ENCODE measurements around the gene XRCC5.
"Not testable (repeated sequence)": the region's sequence is repeated elsewhere in the genome, so short reads cannot be mapped to it uniquely, and the experiment has no call there.

The XRCC5 gene

DNA sequence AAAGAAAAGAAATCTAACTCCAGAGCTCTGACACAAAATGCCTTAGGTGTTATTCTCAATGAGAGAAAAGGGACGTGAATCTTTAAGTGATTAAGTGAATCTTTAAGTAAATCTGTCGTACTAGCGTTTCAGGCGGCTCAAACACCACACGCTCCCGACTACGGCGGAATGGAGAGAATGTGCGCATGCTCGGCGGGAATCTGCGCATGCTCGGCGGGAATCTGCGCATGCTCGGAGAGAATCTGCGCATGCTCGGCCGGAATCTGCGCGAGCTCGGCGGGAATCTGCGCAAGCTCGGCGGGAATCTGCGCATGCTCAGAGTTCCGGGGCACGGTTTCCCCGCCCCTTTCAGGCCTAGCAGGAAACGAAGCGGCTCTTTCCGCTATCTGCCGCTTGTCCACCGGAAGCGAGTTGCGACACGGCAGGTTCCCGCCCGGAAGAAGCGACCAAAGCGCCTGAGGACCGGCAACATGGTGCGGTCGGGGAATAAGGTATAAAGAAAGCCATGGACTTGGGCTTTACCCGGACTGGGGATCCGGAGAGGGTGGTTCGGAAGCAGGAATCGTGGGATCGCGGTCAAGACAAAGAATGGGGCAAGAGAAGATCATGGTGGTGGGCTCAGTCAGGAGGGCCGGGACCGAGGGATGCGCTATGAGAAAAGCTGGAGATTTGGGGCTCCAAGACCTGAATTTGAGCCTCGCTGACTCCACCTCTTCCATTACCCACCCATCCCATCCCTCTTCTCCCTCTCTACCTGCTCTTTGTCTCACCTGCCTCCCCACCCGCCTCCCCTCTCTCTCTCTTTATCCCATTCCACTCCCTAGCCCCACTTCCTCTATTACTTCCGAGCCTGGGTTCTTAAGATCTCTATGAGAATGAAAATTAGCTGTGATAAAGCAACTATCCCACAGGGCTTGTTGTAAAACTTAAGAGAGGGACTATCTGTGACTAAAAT, at the start of gene XRCC5:
Gene XRCC5 (plus strand): TSS at position 382 of the 955 bp plus-strand sequence. CDS start 89 bp downstream, at position 471.
- peak; percentile 95 to 96 for DNase-seq

- no peak for DNase-seq
Measured at GRCh38 chr2:216064014-216064630, 45.0 kb upstream of the XRCC5 start.

- DNase-seq = no peak
Measured at GRCh38 chr2:216064665-216065064, 44.5 kb upstream of the XRCC5 start.

DNA sequence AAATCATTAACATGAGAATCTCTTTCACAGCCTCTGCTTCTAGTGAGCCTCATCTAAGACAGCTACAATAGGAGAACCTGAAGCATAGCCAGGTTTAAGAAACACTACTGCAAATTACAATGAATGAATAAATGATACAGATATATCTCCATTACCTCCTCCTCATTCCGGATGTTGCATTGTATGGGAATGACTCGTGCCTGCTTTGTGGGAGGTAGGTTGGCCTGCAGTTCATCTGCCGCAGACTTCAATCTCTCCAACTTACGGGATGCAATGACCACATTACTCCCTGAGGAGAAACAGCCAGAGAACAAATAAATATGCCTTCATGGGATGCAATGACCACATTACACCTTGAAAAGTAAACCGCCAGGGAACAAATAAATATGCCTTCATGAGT, 42.9 kb upstream of the XRCC5 start:
- DNase-seq = no peak

- no peak for DNase-seq
Measured at GRCh38 chr2:216069028-216069427, 40.1 kb upstream of the XRCC5 start.

GRCh38 chr2:216070195-216070594, 39.0 kb upstream of the XRCC5 start:
- DNase-seq = no peak

- no peak for DNase-seq
Measured at GRCh38 chr2:216071111-216071851, 37.9 kb upstream of the XRCC5 start.

GRCh38 chr2:216072473-216072872, 36.7 kb upstream of the XRCC5 start:
- no peak for DNase-seq

- DNase-seq = no peak
Measured at GRCh38 chr2:216073773-216074172, 35.4 kb upstream of the XRCC5 start.

DNA sequence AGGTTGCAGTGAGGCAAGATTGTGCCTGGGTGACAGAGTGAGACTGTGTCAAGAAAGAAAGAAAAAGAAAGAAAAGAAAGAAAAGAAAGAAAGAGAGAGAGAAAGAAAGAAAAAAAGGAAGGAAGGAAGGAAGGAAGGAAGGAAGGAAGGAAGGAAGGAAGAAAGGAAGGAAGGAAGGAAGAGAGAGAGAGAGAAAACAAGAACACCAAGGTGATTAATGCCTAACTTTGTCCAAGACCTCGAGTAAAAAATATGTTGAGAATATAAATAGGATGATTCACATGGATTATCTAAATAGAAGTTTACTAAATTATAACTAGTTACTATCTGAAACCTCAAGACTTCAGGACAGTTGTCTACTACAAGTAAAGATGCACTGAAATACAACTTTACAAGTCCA, 34.8 kb upstream of the XRCC5 start:
- no peak for DNase-seq

DNA sequence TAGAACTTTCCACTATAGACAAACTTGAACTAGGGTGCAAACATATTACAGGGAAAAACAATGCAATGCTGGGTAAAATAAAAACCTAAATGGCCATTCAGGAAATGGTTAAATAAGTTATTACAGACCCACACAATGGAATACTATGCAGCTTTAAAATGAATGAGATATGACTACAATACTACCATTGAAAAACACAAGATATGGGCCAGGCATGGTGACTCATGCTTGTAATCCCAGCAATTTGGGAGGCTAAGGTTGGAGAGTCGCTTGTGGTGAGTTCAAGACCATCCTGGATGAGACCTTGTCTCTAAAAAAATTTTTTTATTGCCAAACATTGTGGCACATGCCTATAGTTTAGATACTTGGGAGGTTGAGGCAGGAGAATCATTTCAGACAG, 34.4 kb upstream of the XRCC5 start:
- DNase-seq = no peak

DNA sequence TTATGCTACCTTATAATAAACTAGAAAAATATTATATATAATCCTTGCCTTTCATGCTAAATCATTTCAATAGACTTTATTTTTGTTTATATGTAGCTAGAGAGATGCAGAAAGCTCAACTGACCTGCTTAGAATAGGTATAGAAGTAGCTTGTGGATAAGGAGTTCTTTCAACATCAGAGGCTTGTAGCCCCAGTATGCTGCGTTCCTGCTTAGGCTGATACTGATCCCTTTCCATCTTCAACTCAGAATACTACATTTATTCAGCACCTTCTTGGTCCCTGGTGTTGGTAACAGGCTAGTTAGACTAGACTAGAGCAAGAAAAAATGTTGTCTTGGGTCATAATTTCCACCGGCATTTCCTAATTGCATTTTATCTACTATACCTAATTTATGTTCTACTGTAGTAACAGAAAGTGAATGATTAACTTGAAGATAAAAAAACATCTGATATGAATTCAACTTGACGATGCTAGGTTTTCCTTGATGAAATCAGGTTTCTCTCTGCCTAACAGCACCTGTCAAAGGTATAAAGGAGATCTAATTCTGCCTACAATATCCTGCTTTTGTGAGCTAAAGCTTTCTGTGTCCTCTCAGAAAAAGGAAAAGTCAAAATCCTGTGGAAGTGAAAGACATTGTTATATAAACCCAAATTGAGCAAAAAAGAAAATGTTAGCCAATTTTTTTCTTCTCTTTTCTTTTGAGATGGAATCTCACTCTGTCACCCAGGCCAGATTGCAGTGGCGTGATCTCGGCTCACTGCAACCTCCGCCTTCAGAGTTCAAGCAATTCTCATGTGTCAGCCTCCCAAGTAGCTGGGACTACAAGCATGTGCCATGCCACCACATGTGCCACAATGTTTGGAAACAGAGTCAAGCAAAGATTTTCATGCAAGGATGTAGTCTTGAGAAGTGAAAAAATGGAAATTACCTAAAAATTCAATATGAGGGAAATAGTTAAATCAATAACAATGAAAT, 33.4 kb upstream of the XRCC5 start:
- no peak for DNase-seq

- no peak for DNase-seq
Measured at GRCh38 chr2:216078776-216079175, 30.4 kb upstream of the XRCC5 start.

DNA sequence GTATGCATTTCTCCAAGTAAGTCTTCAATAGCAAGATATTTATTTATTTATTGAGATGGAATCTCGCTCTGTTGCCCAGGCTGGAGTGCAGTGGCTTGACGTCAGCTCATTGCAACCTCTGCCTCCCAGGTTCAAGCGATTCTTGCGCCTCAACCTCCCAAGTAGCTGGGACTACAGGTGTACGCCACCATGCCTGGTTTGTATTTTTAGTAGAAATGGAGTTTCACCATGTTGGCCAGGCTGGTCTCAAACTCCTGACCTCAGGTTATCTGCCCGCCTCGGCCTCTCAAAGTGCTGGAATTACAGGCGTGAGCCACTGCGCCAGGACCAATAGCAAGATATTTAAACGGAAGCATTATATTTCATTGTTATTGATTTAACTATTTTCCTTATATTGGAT, 29.1 kb upstream of the XRCC5 start:
- not testable (repeated sequence) for DNase-seq

GRCh38 chr2:216081012-216081411, 28.1 kb upstream of the XRCC5 start:
- DNase-seq = no peak

DNA sequence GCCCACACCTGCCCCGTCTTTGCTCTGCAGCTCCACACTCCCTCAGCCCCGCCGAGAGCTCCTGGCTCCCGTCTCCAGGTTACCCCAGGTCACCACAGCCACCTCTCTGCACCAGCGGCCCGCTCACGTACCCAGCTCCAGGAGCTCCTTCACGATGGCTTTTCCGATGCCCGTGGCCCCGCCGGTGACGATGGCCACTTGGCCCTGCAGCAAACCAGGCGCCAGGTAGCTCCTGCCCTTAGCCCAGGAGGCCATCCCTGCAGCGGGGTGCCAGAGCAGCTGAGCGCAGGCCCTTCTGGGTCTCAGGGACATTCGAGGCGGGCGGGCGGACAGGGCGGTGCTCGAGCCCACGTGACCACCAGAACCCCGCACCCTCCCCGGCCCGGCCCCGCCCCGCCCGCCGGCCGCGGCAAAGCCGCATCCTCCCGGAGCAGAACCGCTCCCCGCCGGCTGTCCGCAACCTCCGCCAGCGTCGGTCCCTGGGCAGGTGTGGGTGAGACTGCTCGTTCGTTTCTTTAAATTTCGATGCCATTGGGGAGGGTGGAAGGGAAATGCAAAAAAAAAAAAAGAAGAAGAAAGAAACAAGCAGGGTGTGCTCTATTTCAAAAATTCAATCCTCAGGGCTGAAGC, 27.5 kb upstream of the XRCC5 start, which contains the start of the genes PECR and TMEM169:
Gene PECR (minus strand): TSS at position 323 of the 630 bp plus-strand sequence. CDS start 68 bp downstream, at position 255.
Gene TMEM169 (plus strand): TSS at position 433 of the 630 bp plus-strand sequence. CDS start 14,045 bp downstream, outside the sequence.
- DNase-seq = peak; percentile 50 to 52

DNA sequence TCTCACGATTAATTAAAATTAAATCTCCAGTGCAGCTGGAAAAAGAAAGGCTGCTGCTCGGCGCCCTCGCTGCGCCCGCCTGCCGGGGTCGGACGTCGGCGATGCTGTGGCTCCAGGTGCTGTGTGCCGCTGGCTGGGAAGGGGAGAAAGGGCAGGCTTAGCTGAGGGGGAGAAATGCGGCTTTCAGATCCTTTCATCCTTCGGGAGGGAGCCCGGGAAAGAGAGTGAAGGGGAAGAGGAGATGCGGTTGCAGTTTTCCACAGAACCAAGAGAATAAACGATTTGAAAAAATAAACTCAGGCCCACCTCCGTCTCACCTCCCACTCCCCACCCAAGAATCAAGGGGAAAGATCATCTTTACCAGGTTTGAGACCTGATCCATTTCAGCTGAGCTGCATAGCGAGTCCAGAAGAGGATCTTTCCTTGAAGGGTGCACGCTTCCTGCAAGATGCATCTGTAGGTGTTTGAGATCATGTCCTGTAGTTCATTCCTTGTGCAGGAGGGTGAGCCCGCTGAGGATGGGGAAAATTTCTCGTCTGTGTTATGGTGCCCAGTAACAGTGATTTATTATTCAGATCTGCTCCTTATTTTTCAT, 26.9 kb upstream of the XRCC5 start:
- no peak for DNase-seq

- no peak for DNase-seq
Measured at GRCh38 chr2:216082805-216083204, 26.3 kb upstream of the XRCC5 start.

DNA sequence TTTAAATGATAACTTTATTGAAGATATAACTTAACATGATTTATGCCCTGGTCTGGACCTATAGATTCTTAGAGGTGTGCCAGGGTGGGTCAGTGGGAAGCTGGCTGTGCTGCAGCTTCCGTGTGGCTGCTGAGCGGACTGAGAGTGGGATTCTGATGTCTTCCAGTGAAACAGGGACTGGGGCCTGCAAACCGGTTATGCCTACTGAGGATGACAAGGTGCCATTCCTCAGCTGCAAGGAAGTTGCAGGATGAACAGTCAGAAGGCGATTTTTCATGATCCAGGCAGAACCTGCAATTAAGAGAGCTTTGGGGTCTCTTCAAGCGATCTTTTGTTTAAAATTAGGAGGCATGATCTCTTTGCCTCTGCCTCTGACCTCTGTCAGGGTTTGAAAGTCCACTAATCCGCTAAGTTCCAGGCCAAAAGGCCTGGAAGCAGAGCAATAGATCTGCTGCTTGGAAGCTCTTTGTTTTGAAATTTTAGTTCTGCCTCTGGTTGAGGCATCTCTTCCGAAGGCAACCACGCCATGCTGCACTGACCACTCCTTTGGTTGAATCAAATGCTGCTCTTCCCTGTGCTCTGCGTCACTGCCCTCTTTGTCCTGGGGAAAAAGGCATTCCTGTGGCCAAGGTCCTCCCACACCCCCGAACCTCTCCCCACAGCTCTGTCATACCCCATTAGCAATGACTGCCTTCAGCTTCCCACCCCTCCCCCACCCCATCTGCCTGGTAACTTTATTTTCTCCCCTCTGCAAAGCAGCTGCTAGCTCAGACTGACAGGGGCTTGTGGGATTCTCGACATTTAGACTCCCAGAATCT, 25.5 kb upstream of the XRCC5 start:
- no peak for DNase-seq

DNA sequence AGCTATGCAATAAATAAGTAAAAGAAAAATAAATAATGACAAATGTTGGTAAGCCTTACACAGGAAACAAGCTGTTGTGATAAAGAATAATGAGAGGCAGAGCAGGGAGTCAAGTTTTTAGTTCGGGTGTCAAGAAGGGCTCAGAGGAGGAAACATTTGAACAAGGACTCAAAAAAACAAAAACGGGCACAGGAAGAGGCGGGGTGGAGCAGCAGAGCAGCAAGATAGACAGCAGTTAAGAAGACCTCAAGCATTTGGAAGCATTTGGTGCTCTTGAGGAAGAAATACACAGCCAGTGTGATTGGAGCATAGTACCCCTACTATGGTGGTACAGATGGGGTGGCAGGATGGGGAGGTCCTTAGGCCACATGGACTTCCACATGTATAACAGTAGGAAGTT, 24.6 kb upstream of the XRCC5 start:
- no peak for DNase-seq

Data from activated CD4-positive, alpha-beta T cell treated with anti-CD3 and anti-CD28 coated beads, Interleukin-2, amount 50 U/mL, for 4 hours (primary cell).